ENCODE results near the gene TRAPPC5. TPM values are rescaled to one million over a fixed set of nuclear protein-coding genes. Genes with fewer than 3 reads are reported as not detected.

The TRAPPC5 gene
- total RNA-seq, 1 donor = 38.8 TPM

GRCh38 chr19:7636691-7637373 lies 43.8 kb upstream of the TRAPPC5 start, which contains the start of gene STXBP2:
Gene STXBP2, plus strand, starts transcription at chr19:7637110. Its CDS starts 40 bp downstream, at chr19:7637150.
- H3K4me3 ChIP-seq (ENCODE audit: low read depth, low read length) = peak within 1 kb of the TSS; percentile 49
- no peak for TF ChIP-seq CTCF (IDR thresholded peaks at IDR 0.05; ENCODE audit: insufficient read depth, low read length)
- no peak for DNase-seq (ENCODE audit: low read depth)

GRCh38 chr19:7637374-7638256 lies 43.0 kb upstream of the TRAPPC5 start:
- TF ChIP-seq CTCF (IDR thresholded peaks at IDR 0.05; ENCODE audit: insufficient read depth, low read length) = no peak
- DNase-seq (ENCODE audit: low read depth) = no peak
- H3K4me3 ChIP-seq (ENCODE audit: low read depth, low read length) = peak overlapping the region; percentile 48

GRCh38 chr19:7638802-7639465 lies 41.7 kb upstream of the TRAPPC5 start:
- no peak for DNase-seq (ENCODE audit: low read depth)
- TF ChIP-seq CTCF (IDR thresholded peaks at IDR 0.05; ENCODE audit: insufficient read depth, low read length) = no peak
- H3K4me3 ChIP-seq (ENCODE audit: low read depth, low read length) = no peak overlapping the region

- no peak for TF ChIP-seq CTCF (IDR thresholded peaks at IDR 0.05; ENCODE audit: insufficient read depth, low read length)
- no peak overlapping the region for H3K4me3 ChIP-seq (ENCODE audit: low read depth, low read length)
- no peak for DNase-seq (ENCODE audit: low read depth)
Observed at GRCh38 chr19:7639863-7640348, 40.7 kb upstream of the TRAPPC5 start.

GRCh38 chr19:7640803-7641202 lies 39.8 kb upstream of the TRAPPC5 start:
- no peak overlapping the region for H3K4me3 ChIP-seq (ENCODE audit: low read depth, low read length)
- DNase-seq (ENCODE audit: low read depth) = no peak
- no peak for TF ChIP-seq CTCF (IDR thresholded peaks at IDR 0.05; ENCODE audit: insufficient read depth, low read length)
